ENCODE data around the gene ITGA3.
"Not testable (repeated sequence)": the region's sequence is repeated elsewhere in the genome, so short reads cannot be mapped to it uniquely, and the experiment has no call there.

Gene ITGA3

GRCh38 chr17:50035421-50035879 lies 20.5 kb upstream of the ITGA3 start:
- no peak for DNase-seq

GRCh38 chr17:50035945-50036344 lies 20.0 kb upstream of the ITGA3 start:
- DNase-seq, result no peak

- DNase-seq, result no peak
Measured at GRCh38 chr17:50036455-50037261, 19.3 kb upstream of the ITGA3 start.

- no peak for DNase-seq
Measured at GRCh38 chr17:50037321-50038107, 18.4 kb upstream of the ITGA3 start.

GRCh38 chr17:50039058-50039457 lies 16.9 kb upstream of the ITGA3 start:
- no peak for DNase-seq

- not testable (repeated sequence) for DNase-seq
Measured at GRCh38 chr17:50040496-50040895, 15.4 kb upstream of the ITGA3 start.

- no peak for DNase-seq
Measured at GRCh38 chr17:50042211-50042610, 13.7 kb upstream of the ITGA3 start.

GRCh38 chr17:50043290-50044148 lies 12.4 kb upstream of the ITGA3 start:
- DNase-seq, result no peak

GRCh38 chr17:50044483-50044882 lies 11.4 kb upstream of the ITGA3 start:
- no peak for DNase-seq

GRCh38 chr17:50045154-50045553 lies 10.8 kb upstream of the ITGA3 start:
- no peak for DNase-seq

- no peak for DNase-seq
Measured at GRCh38 chr17:50046179-50046578, 9.7 kb upstream of the ITGA3 start.

GRCh38 chr17:50046667-50047066 lies 9.2 kb upstream of the ITGA3 start:
- DNase-seq, result no peak

- no peak for DNase-seq
Measured at GRCh38 chr17:50047083-50047482, 8.8 kb upstream of the ITGA3 start.

- no peak for DNase-seq
Measured at GRCh38 chr17:50047488-50048126, 8.3 kb upstream of the ITGA3 start.

- no peak for DNase-seq
Measured at GRCh38 chr17:50048146-50048720, 7.7 kb upstream of the ITGA3 start.

- DNase-seq, result no peak
Measured at GRCh38 chr17:50048988-50049387, 6.9 kb upstream of the ITGA3 start.

- DNase-seq, result no peak
Measured at GRCh38 chr17:50049636-50050035, 6.3 kb upstream of the ITGA3 start.

- DNase-seq, result no peak
Measured at GRCh38 chr17:50050431-50051032, 5.4 kb upstream of the ITGA3 start.

- DNase-seq, result peak; percentile 52
Measured at GRCh38 chr17:50051082-50051576, 4.8 kb upstream of the ITGA3 start.

GRCh38 chr17:50051606-50052005 lies 4.3 kb upstream of the ITGA3 start:
- DNase-seq, result no peak

GRCh38 chr17:50052241-50052796 lies 3.6 kb upstream of the ITGA3 start:
- DNase-seq, result no peak

All from activated naive CD4-positive, alpha-beta T cell treated with anti-CD3 and anti-CD28 coated beads, Interleukin-2, amount 50 U/mL, for 16 hours (primary cell).